ENCODE results near the gene GRIP2. TPM values are rescaled to one million over a fixed set of nuclear protein-coding genes. Genes with fewer than 3 reads are reported as not detected.

The GRIP2 gene
- polyA plus RNA-seq, 4 donors: 0.97 to 1.2 (median 1.1) TPM

DNA sequence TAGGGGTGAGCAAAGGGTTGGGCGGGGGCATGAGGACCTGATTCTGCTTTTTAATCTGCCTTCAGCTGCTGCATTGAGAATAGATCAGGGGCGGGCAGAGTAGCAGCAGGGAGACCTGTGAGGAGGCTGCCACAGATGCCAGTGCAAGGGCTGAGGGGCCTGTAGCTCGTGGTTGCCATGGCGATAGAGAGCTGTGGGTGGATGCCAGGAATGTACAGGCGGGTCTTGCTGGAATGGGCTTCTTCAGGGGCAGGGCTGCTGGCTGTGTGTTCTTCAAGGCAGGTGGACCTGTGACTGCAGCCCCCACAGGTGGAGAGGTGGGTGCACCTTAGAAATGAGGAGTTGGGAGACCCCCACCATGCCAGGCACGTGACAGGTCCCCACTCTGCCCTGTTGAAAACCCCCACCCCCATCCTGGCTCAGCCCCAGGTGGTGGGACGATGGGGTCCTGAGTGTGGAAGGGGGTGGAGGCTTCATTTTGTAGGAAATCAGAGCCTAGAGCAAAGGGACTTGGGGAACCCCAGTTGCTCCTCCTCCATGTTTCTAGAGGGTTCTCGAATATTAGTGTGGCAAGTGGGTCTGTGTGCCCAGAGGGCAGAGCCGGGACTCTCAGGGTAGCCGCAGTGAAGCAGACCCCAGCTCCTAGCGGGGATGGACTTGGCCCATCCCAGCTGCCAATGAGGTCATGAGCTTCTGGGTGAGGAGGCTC is 99.5 kb downstream of the GRIP2 start:
- DNase-seq (ENCODE audit: low read depth in 4 of 4, low spot score in 3 of 4): peak in 2 of 4 donors; percentile 52 to 60

DNA sequence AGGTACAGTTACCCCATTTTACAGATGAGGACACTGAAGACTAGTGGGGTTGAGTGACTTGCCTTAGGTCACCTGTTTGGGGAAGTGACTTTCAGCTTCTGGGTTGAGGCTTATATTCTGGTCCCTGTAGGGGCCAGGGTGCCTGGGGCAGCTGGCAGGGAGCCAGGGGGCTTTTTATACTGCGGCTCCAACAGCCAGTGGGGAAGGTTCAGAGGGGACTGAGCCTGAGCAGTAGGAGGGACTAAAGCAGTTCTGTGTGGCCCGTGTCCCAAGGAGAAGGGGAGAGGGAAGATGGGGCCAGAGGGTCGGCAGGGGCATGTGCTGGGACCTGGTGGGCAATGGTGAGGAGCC is 100.0 kb downstream of the GRIP2 start:
- DNase-seq (ENCODE audit: low read depth in 4 of 4, low spot score in 3 of 4): no peak

DNA sequence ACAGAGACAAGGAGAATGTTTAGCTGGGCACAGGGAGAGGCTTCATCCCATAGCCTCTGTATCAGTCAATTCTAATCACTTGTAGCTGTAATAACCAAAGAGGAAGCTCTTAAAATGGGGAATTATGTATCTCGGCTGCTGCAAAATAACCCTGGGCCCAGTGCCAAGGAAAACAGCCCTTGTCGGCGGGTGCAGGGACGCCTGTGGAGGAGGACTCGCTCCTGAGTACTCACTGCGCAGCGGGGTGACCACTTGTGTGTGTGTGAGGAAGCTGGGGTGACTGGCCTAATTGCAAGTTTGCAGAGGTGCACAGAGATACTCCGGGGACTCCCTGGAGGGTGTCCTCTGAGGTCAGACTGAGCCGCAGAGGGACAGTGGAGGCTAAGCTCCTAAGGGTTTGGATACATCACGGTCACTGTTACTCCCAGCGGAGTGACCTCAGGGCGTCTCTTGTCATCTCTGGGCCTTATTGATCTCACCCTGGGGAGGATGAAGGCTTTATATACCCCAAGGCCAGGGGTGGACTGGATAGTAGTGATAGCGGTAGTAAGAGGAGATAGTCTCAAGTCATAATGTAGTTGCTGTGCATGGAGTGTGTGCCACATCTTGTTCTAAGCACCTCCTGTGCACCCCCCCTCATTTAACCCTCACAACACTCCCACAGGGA is 100.5 kb downstream of the GRIP2 start:
- DNase-seq (ENCODE audit: low read depth in 4 of 4, low spot score in 3 of 4): peak in 1 of 4 donors; percentile 62

Other genes starting within 250 kb of the GRIP2 start
- gene SLC6A6, start 137.7 kb downstream of the GRIP2 start, polyA plus RNA-seq (ENCODE audit: insufficient read length in 4 of 4): 10 to 100 TPM; 18.8 to 23.2 (median 20.2) TPM
- gene CCDC174, start 111.4 kb upstream of the GRIP2 start, polyA plus RNA-seq (ENCODE audit: insufficient read length in 4 of 4): 10 to 100 TPM; 31.9 to 38.5 (median 35.0) TPM
- gene C3orf20, start 134.8 kb upstream of the GRIP2 start, polyA plus RNA-seq (ENCODE audit: insufficient read length in 4 of 4): under 1 TPM; 0.09 to 0.30 (median 0.25) TPM

All from right renal pelvis (tissue), 4 donors.